HFF-Myc (cell line): ENCODE measurements around the gene SYNE1.
"Not testable (repeated sequence)": the region's sequence is repeated elsewhere in the genome, so short reads cannot be mapped to it uniquely, and the experiment has no call there.

Source experiments
- DNase-seq: peaks from one replicate; pipeline ENCODE4 v3.0.0-alpha.2; 2011; ENCODE audit warnings: low read depth; ENCODE audit errors: extremely low read depth
- H3K4me3 ChIP-seq: replicated peaks from 2 replicates; pipeline ENCODE4 v1.5.1; 2011; ENCODE audit warnings: low read depth, mild to moderate bottlenecking, control low read depth, low read length
- CTCF ChIP-seq: IDR thresholded peaks from 2 replicates; pipeline ENCODE4 v1.5.1; 2012; ENCODE audit warnings: mild to moderate bottlenecking, low read depth, low read length, control low read depth; ENCODE audit errors: missing control alignments

The SYNE1 gene

GRCh38 chr6:152078804-152079203 lies 558.4 kb downstream of the SYNE1 start:
- no peak overlapping the region for H3K4me3 ChIP-seq
- no peak for TF ChIP-seq CTCF
- DNase-seq: no peak

- DNase-seq: no peak
- H3K4me3 ChIP-seq: no peak overlapping the region
- no peak for TF ChIP-seq CTCF
Measured at GRCh38 chr6:152078001-152078400, 559.2 kb downstream of the SYNE1 start.

GRCh38 chr6:152076242-152076641 lies 560.9 kb downstream of the SYNE1 start:
- not testable (repeated sequence) for H3K4me3 ChIP-seq, DNase-seq

GRCh38 chr6:152071843-152072242 lies 565.3 kb downstream of the SYNE1 start:
- no peak overlapping the region for H3K4me3 ChIP-seq
- TF ChIP-seq CTCF: no peak
- no peak for DNase-seq
